ENCODE data around the gene FLRT2. TPM values are rescaled to one million over a fixed set of nuclear protein-coding genes. Genes with fewer than 3 reads are reported as not detected.

The FLRT2 gene
- total and polyA plus RNA-seq, 2 of the 4 experiments (the other 2 are of a cell fraction): 10.2 to 13.1 TPM

- no peak overlapping the region for H3K4me2 ChIP-seq (ENCODE audit: low read depth, low read length)
Measured at GRCh38 chr14:85572011-85572410, 42.1 kb downstream of the FLRT2 start.

More at GRCh38 chr14:85572011-85572410, 42.1 kb downstream of the FLRT2 start:
- Histone ChIP-seq H2AFZ (replicated peaks; ENCODE audit: low read length, poor library complexity) (no peak overlapping the region), H4K20me1 (ENCODE audit: insufficient read depth, low read length) (no peaks in the 10 kb centered on the region), H2BK120ac (ENCODE audit: low read depth, low read length) (peak overlapping the region; percentile 64), H3K36me3 (ENCODE audit: control insufficient read depth, insufficient read depth, low read length) (peaks cover 6% of the 10 kb centered on the region), H2AK9ac (replicated peaks; ENCODE audit: low read depth, low read length, poor library complexity) (no peak overlapping the region), H3K79me1 (ENCODE audit: low read depth in 1 of 2, low read length in 2 of 2) (peaks cover 12 to 22% of the 10 kb centered on the region in 2 experiments; a peak in 1 of 4 replicates), H3K14ac (replicated peaks; ENCODE audit: low read depth, low read length) (no peak overlapping the region), H2AK5ac (ENCODE audit: low read depth, low read length) (peak overlapping the region; percentile 96; the same call in 1 of the 2 replicates), H3K56ac (ENCODE audit: extremely low read depth, insufficient read depth, low read length) (0 out of 2 replicates have a peak overlapping the region, but pooled peaks have one; percentile 24), H3K9me1 (ENCODE audit: insufficient read depth, low read length) (peaks cover 12% of the 10 kb centered on the region), H3K4me1 (ENCODE audit: control insufficient read depth, insufficient read depth, low read length) (peaks cover 15% of the 10 kb centered on the region), H3K4ac (ENCODE audit: low read depth, low read length) (peak overlapping the region; percentile 91), H3K27me3 (ENCODE audit: control insufficient read depth, insufficient read depth, low read length) (no peaks in the 10 kb centered on the region), H3K9me3 (ENCODE audit: control insufficient read depth, insufficient read depth, low read length) (no peaks in the 10 kb centered on the region), H2BK20ac (ENCODE audit: low read depth, low read length) (peak overlapping the region; percentile 93; the same call in 1 of the 2 replicates), H4K8ac (ENCODE audit: low read depth in 2 of 2, low read length in 2 of 2) (peak overlapping the region in 1 of 2 experiments; percentile 27; a peak in 2 of 4 replicates), H3K23ac (ENCODE audit: low read depth, low read length) (no peak overlapping the region), H4K5ac (ENCODE audit: low read depth, low read length) (no peak overlapping the region), H3K18ac (ENCODE audit: low read depth, low read length) (peak overlapping the region; percentile 92; the same call in 1 of the 2 replicates), H3K4me3 (ENCODE audit: insufficient read depth, low read depth, low read length) (no peak overlapping the region), H4K91ac (ENCODE audit: insufficient read depth, low read depth, low read length) (peak overlapping the region; percentile 62; the same call in 1 of the 2 replicates), H3K9ac (ENCODE audit: low read depth, low read length) (no peak overlapping the region), H3K27ac (ENCODE audit: insufficient read depth, low read length) (no peak overlapping the region), H2BK5ac (ENCODE audit: low read depth, low read length, poor library complexity, severe bottlenecking) (peak overlapping the region; percentile 91), H2BK15ac (ENCODE audit: low read depth, low read length) (peak overlapping the region; percentile 99; the same call in 2 of the 3 replicates)
- BruUV-seq (replicated peaks): no TSS peak
- intact Hi-C loops (cut with micrococcal nuclease) (no loop called here), dilution Hi-C loops (cut with HindIII; ENCODE audit: low sequenced_read_pairs, unreplicated experiment) (no loop called here), in situ Hi-C loops (cut with MboI; ENCODE audit: low sequenced_read_pairs) (no loop called here)
- CTCF ChIA-PET: interaction anchor here (1.1 kb wide), 2 partner anchors 14 to 40 kb away, joined by 3 to 5 read pairs; no protein-coding TSS in a partner anchor
- DNase-seq: no peak
- no CpG with 5 or more reads among the region's 2 CpGs for WGBS, 2 experiments (ENCODE audit: extremely low coverage in 2 of 2, insufficient read length in 1 of 2)
- no peak for ATAC-seq (ENCODE audit: low read depth)
- no peak for TF ChIP-seq NFE2L2 (IDR thresholded peaks at IDR 0.05; ENCODE audit: low read depth, low read length)
- TF ChIP-seq BHLHE40 (IDR thresholded peaks at IDR 0.05; ENCODE audit: low read depth, low read length): no peak
- TF ChIP-seq MAZ (IDR thresholded peaks at IDR 0.05; ENCODE audit: borderline replicate concordance, low read depth, low read length): no peak
- no peak for TF ChIP-seq RFX5 (IDR thresholded peaks at IDR 0.05; ENCODE audit: low read depth, low read length)
- TF ChIP-seq RCOR1 (IDR thresholded peaks at IDR 0.05; ENCODE audit: insufficient replicate concordance, low read length): no peak
- no peak for TF ChIP-seq CEBPB (IDR thresholded peaks at IDR 0.05; ENCODE audit: low read depth, low read length)
- TF ChIP-seq RAD21 (IDR thresholded peaks at IDR 0.05; ENCODE audit: low read length): no peak
- no peak for TF ChIP-seq POLR2A (IDR thresholded peaks at IDR 0.05; ENCODE audit: low read depth, low read length)
- TF ChIP-seq CHD1 (IDR thresholded peaks at IDR 0.05; ENCODE audit: low read depth, low read length): no peak
- TF ChIP-seq CTCF (conservative IDR thresholded peaks at IDR 0.05; ENCODE audit: low read depth, low read length): no peak
- no peak for TF ChIP-seq MAFK (IDR thresholded peaks at IDR 0.05; ENCODE audit: low read depth, low read length)
- no peak for TF ChIP-seq ELK1 (IDR thresholded peaks at IDR 0.05; ENCODE audit: borderline replicate concordance, low read depth, low read length)
- no peak for TF ChIP-seq USF2 (IDR thresholded peaks at IDR 0.05; ENCODE audit: low read depth, low read length)
- TF ChIP-seq MXI1 (IDR thresholded peaks at IDR 0.05; ENCODE audit: borderline replicate concordance, low read depth, low read length): no peak
- TF ChIP-seq SMC3 (IDR thresholded peaks at IDR 0.05; ENCODE audit: low read depth, low read length): no peak
- POLR2A ChIA-PET (ENCODE audit: unreplicated experiment): no interaction called here
